ENCODE data around the gene TEX52.

Gene TEX52

GRCh38 chr12:2826036-2826435, 30.8 kb downstream of the TEX52 start:
- H3K27ac ChIP-seq (ENCODE audit: low read length), result no peak overlapping the region
- no peak for DNase-seq
- no peaks in the 10 kb centered on the region for H4K20me1 ChIP-seq (ENCODE audit: insufficient read depth, low read length)
- H2AFZ ChIP-seq (ENCODE audit: low read length), result no peak overlapping the region
- H3K79me2 ChIP-seq (ENCODE audit: low read length), result no peaks in the 10 kb centered on the region
- peaks cover 3% of the 10 kb centered on the region; the same call in 1 of the 2 replicates for H3K36me3 ChIP-seq (replicated peaks; ENCODE audit: insufficient read depth, low read length)
- no peak overlapping the region for H3K4me2 ChIP-seq (ENCODE audit: low read depth, low read length)
- no peaks in the 10 kb centered on the region for H3K9me3 ChIP-seq (replicated peaks; ENCODE audit: insufficient read depth, low read length)
- H3K9ac ChIP-seq (ENCODE audit: low read length), result no peak overlapping the region
- no peaks in the 10 kb centered on the region for H3K27me3 ChIP-seq (replicated peaks; ENCODE audit: insufficient read depth, low read length)
- TF ChIP-seq CTCF (IDR thresholded peaks at IDR 0.05; ENCODE audit: low read length) (no peak), EZH2 (optimal IDR thresholded peaks at IDR 0.05; ENCODE audit: low read depth, low read length) (no peak), EZH2phosphoT487 (IDR thresholded peaks at IDR 0.05; ENCODE audit: low read length) (no peak)
- no peaks in the 10 kb centered on the region for H3K9me2 ChIP-seq (replicated peaks; ENCODE audit: insufficient read depth, low read length)
- no peaks in the 10 kb centered on the region for H3F3A ChIP-seq (ENCODE audit: insufficient read depth, low read length)
- no peak overlapping the region for H3K4me3 ChIP-seq (ENCODE audit: low read length)
- H3K4me1 ChIP-seq (ENCODE audit: low read length), result no peaks in the 10 kb centered on the region

- Histone ChIP-seq H3K4me3 (ENCODE audit: low read length) (no peak overlapping the region), H3K27me3 (replicated peaks; ENCODE audit: insufficient read depth, low read length) (no peaks in the 10 kb centered on the region), H3K4me2 (ENCODE audit: low read depth, low read length) (no peak overlapping the region), H3K9me2 (replicated peaks; ENCODE audit: insufficient read depth, low read length) (no peaks in the 10 kb centered on the region), H3F3A (ENCODE audit: insufficient read depth, low read length) (no peaks in the 10 kb centered on the region), H3K36me3 (replicated peaks; ENCODE audit: insufficient read depth, low read length) (peaks cover 3% of the 10 kb centered on the region; the same call in 1 of the 2 replicates), H3K79me2 (ENCODE audit: low read length) (no peaks in the 10 kb centered on the region), H4K20me1 (ENCODE audit: insufficient read depth, low read length) (no peaks in the 10 kb centered on the region), H2AFZ (ENCODE audit: low read length) (no peak overlapping the region), H3K4me1 (ENCODE audit: low read length) (no peaks in the 10 kb centered on the region), H3K9ac (ENCODE audit: low read length) (no peak overlapping the region), H3K9me3 (replicated peaks; ENCODE audit: insufficient read depth, low read length) (no peaks in the 10 kb centered on the region), H3K27ac (ENCODE audit: low read length) (no peak overlapping the region)
- TF ChIP-seq EZH2phosphoT487 (IDR thresholded peaks at IDR 0.05; ENCODE audit: low read length), result no peak
- TF ChIP-seq EZH2 (optimal IDR thresholded peaks at IDR 0.05; ENCODE audit: low read depth, low read length), result no peak
- TF ChIP-seq CTCF (IDR thresholded peaks at IDR 0.05; ENCODE audit: low read length), result no peak
- no peak for DNase-seq
Measured at GRCh38 chr12:2825132-2825531, 31.7 kb downstream of the TEX52 start.

GRCh38 chr12:2824541-2824940, 32.3 kb downstream of the TEX52 start:
- Histone ChIP-seq H4K20me1 (ENCODE audit: insufficient read depth, low read length) (no peaks in the 10 kb centered on the region), H3K4me2 (ENCODE audit: low read depth, low read length) (no peak overlapping the region), H3K9me2 (replicated peaks; ENCODE audit: insufficient read depth, low read length) (no peaks in the 10 kb centered on the region), H2AFZ (ENCODE audit: low read length) (no peak overlapping the region), H3K9me3 (replicated peaks; ENCODE audit: insufficient read depth, low read length) (no peaks in the 10 kb centered on the region), H3K36me3 (replicated peaks; ENCODE audit: insufficient read depth, low read length) (peaks cover 3% of the 10 kb centered on the region; the same call in 1 of the 2 replicates), H3K79me2 (ENCODE audit: low read length) (no peaks in the 10 kb centered on the region), H3K9ac (ENCODE audit: low read length) (no peak overlapping the region), H3K4me3 (ENCODE audit: low read length) (no peak overlapping the region), H3K4me1 (ENCODE audit: low read length) (no peaks in the 10 kb centered on the region), H3K27me3 (replicated peaks; ENCODE audit: insufficient read depth, low read length) (no peaks in the 10 kb centered on the region), H3K27ac (ENCODE audit: low read length) (no peak overlapping the region), H3F3A (ENCODE audit: insufficient read depth, low read length) (no peaks in the 10 kb centered on the region)
- TF ChIP-seq EZH2phosphoT487 (IDR thresholded peaks at IDR 0.05; ENCODE audit: low read length), result no peak
- no peak for TF ChIP-seq EZH2 (optimal IDR thresholded peaks at IDR 0.05; ENCODE audit: low read depth, low read length)
- no peak for TF ChIP-seq CTCF (IDR thresholded peaks at IDR 0.05; ENCODE audit: low read length)
- DNase-seq, result no peak
